Measurements from ENCODE around the gene ANGPTL8. TPM values are rescaled to one million over a fixed set of nuclear protein-coding genes. Genes with fewer than 3 reads are reported as not detected.
A peak's percentile ranks its signal among the peaks of the same experiment; 100 is the strongest.

The ANGPTL8 gene
- total RNA-seq, 3 donors from 2014 or later, result not detected

GRCh38 chr19:11252665-11253355 is 13.4 kb downstream of the ANGPTL8 start:
- no peak overlapping the region for H3K4me3 ChIP-seq
- no peaks in the 10 kb centered on the region for H3K36me3 ChIP-seq (ENCODE audit: low read depth)
- H3K4me1 ChIP-seq (ENCODE audit: low read depth), result no peaks in the 10 kb centered on the region
- H3K9me3 ChIP-seq, result no peaks in the 10 kb centered on the region
- ATAC-seq (no peak), DNase-seq (no peak)
- no peak for TF ChIP-seq CTCF (IDR thresholded peaks at IDR 0.05)
- intact Hi-C loops (cut with DNase I, micrococcal nuclease), result no loop called here

GRCh38 chr19:11254666-11255065 is 15.2 kb downstream of the ANGPTL8 start:
- no peak for TF ChIP-seq CTCF (IDR thresholded peaks at IDR 0.05)
- H3K4me3 ChIP-seq, result no peak overlapping the region
- DNase-seq (peak in 1 of 3 donors; percentile 40), ATAC-seq (peak; percentile 49)
- intact Hi-C loops (cut with DNase I, micrococcal nuclease), result no loop called here
- H3K9me3 ChIP-seq, result no peaks in the 10 kb centered on the region
- no peaks in the 10 kb centered on the region for H3K4me1 ChIP-seq (ENCODE audit: low read depth)
- H3K36me3 ChIP-seq (ENCODE audit: low read depth), result no peaks in the 10 kb centered on the region

GRCh38 chr19:11256189-11256588 is 16.8 kb downstream of the ANGPTL8 start:
- H3K36me3 ChIP-seq (ENCODE audit: low read depth), result no peaks in the 10 kb centered on the region

GRCh38 chr19:11257846-11258380 is 18.5 kb downstream of the ANGPTL8 start:
- ATAC-seq (no peak), DNase-seq (no peak)
- Histone ChIP-seq H3K36me3 (ENCODE audit: low read depth) (no peaks in the 10 kb centered on the region), H3K9me3 (no peaks in the 10 kb centered on the region), H3K4me1 (ENCODE audit: low read depth) (peaks cover 4% of the 10 kb centered on the region), H3K4me3 (no peak overlapping the region)
- no peak for TF ChIP-seq CTCF (IDR thresholded peaks at IDR 0.05)
- intact Hi-C loops (cut with DNase I, micrococcal nuclease), result no loop called here

More at GRCh38 chr19:11256189-11256588, 16.8 kb downstream of the ANGPTL8 start:
- H3K9me3 ChIP-seq, result no peaks in the 10 kb centered on the region
- no peaks in the 10 kb centered on the region for H3K4me1 ChIP-seq (ENCODE audit: low read depth)
- ATAC-seq (peak; percentile 25), DNase-seq (peak in 1 of 3 donors; percentile 42)
- intact Hi-C loops (cut with DNase I, micrococcal nuclease), result no loop called here
- no peak overlapping the region for H3K4me3 ChIP-seq
- no peak for TF ChIP-seq CTCF (IDR thresholded peaks at IDR 0.05)

GRCh38 chr19:11260996-11261395 is 21.6 kb downstream of the ANGPTL8 start:
- TF ChIP-seq CTCF (IDR thresholded peaks at IDR 0.05), result no peak
- DNase-seq, result no peak
- intact Hi-C loops (cut with DNase I, micrococcal nuclease), result no loop called here
- no peak overlapping the region for H3K4me3 ChIP-seq
- no peaks in the 10 kb centered on the region for H3K9me3 ChIP-seq
- H3K4me1 ChIP-seq (ENCODE audit: low read depth), result peaks cover 19% of the 10 kb centered on the region
- no peaks in the 10 kb centered on the region for H3K36me3 ChIP-seq (ENCODE audit: low read depth)
- ATAC-seq, result no peak

All from mucosa of descending colon (tissue), 3 donors.